HG02623 (cell line): ENCODE data around the gene CREM.
"Not testable (repeated sequence)": the region's sequence is repeated elsewhere in the genome, so short reads cannot be mapped to it uniquely, and the experiment has no call there.

Experiments
- ATAC-seq: cut with Tn5 transposase; IDR thresholded peaks from one replicate; pipeline ENCODE4 v1.9.1; 2021; ENCODE audit warnings: moderate library complexity; ENCODE audit not compliant: unreplicated experiment

Gene CREM

GRCh38 chr10:35192645-35193249 lies 66.1 kb downstream of the CREM start:
- ATAC-seq: no peak

- ATAC-seq: no peak
These were observed 67.8 kb downstream of the CREM start for GRCh38 chr10:35194471-35194870.

- ATAC-seq: no peak
These were observed 68.3 kb downstream of the CREM start for GRCh38 chr10:35194906-35195305.

GRCh38 chr10:35195361-35196306 lies 69.0 kb downstream of the CREM start:
- ATAC-seq: peak; percentile 95

GRCh38 chr10:35200487-35200886 lies 73.8 kb downstream of the CREM start:
- no peak for ATAC-seq

GRCh38 chr10:35201234-35201633 lies 74.6 kb downstream of the CREM start:
- no peak for ATAC-seq

GRCh38 chr10:35202050-35202449 lies 75.4 kb downstream of the CREM start:
- no peak for ATAC-seq

- ATAC-seq: no peak
These were observed 77.1 kb downstream of the CREM start for GRCh38 chr10:35203745-35204144.

GRCh38 chr10:35204650-35205319 lies 78.1 kb downstream of the CREM start:
- no peak for ATAC-seq

- ATAC-seq: no peak
These were observed 79.6 kb downstream of the CREM start for GRCh38 chr10:35206274-35206673.

- ATAC-seq: peak; percentile 79
These were observed 81.9 kb downstream of the CREM start for GRCh38 chr10:35208536-35208935.

- peak; percentile 32 for ATAC-seq
These were observed 82.4 kb downstream of the CREM start for GRCh38 chr10:35208949-35209613.

GRCh38 chr10:35210961-35211360 lies 84.3 kb downstream of the CREM start:
- ATAC-seq: no peak

- no peak for ATAC-seq
These were observed 84.7 kb downstream of the CREM start for GRCh38 chr10:35211390-35211789.

GRCh38 chr10:35212856-35213255 lies 86.2 kb downstream of the CREM start:
- no peak for ATAC-seq

GRCh38 chr10:35213699-35214098 lies 87.1 kb downstream of the CREM start:
- ATAC-seq: no peak

GRCh38 chr10:35214607-35215020 lies 88.0 kb downstream of the CREM start:
- ATAC-seq: no peak

GRCh38 chr10:35215107-35215506 lies 88.5 kb downstream of the CREM start:
- no peak for ATAC-seq

GRCh38 chr10:35216303-35216905 lies 89.8 kb downstream of the CREM start:
- ATAC-seq: no peak

GRCh38 chr10:35216956-35217355 lies 90.3 kb downstream of the CREM start:
- ATAC-seq: not testable (repeated sequence)

GRCh38 chr10:35217455-35217854 lies 90.8 kb downstream of the CREM start:
- no peak for ATAC-seq
